ENCODE data around the gene TULP4.
"Not testable (repeated sequence)": the region's sequence is repeated elsewhere in the genome, so short reads cannot be mapped to it uniquely, and the experiment has no call there.

The TULP4 gene

GRCh38 chr6:158518191-158519127, 206.2 kb downstream of the TULP4 start:
- peak overlapping the region in 10 of 11 experiments; percentile 22 to 54 (median 42); a peak in 13 of 22 replicates for H3K9ac ChIP-seq
- peaks cover 0 to 31% (median 19%) of the 10 kb centered on the region in 11 experiments; a peak in 10 of 22 replicates for H4K20me1 ChIP-seq
- H3K4me1 ChIP-seq: peaks cover 14 to 66% (median 63%) of the 10 kb centered on the region in 10 experiments
- no peak for TF ChIP-seq Cebpa-rat (IDR thresholded peaks at IDR 0.05)
- peaks cover 45 to 72% (median 66%) of the 10 kb centered on the region in 11 experiments for H3K27me3 ChIP-seq
- no peaks in the 10 kb centered on the region for H3K36me3 ChIP-seq
- peak overlapping the region in 8 of 11 experiments; percentile 23 to 54 (median 38); a peak in 7 of 22 replicates for H3K27ac ChIP-seq
- peak overlapping the region; percentile 31 to 58 (median 46) for H3K4me3 ChIP-seq
- H3K4me2 ChIP-seq: peak overlapping the region; percentile 73 to 95 (median 82)
- H3K9me3 ChIP-seq (replicated peaks in 1 of 11): peaks cover 0 to 7% (median 0%) of the 10 kb centered on the region in 11 experiments; a peak in 5 of 22 replicates

GRCh38 chr6:158519300-158519699, 207.0 kb downstream of the TULP4 start:
- Histone ChIP-seq H3K4me2 (peak overlapping the region in 7 of 11 experiments; percentile 2 to 94 (median 77); a peak in 3 of 22 replicates), H4K20me1 (peaks cover 0 to 31% (median 17%) of the 10 kb centered on the region in 11 experiments; a peak in 10 of 22 replicates), H3K4me3 (no peak overlapping the region), H3K9me3 (replicated peaks in 1 of 11) (peaks cover 0 to 15% (median 3%) of the 10 kb centered on the region in 11 experiments; a peak in 6 of 22 replicates), H3K36me3 (no peaks in the 10 kb centered on the region), H3K4me1 (peaks cover 14 to 63% (median 58%) of the 10 kb centered on the region in 10 experiments), H3K9ac (no peak overlapping the region), H3K27me3 (peaks cover 45 to 69% (median 65%) of the 10 kb centered on the region in 11 experiments), H3K27ac (no peak overlapping the region)
- no peak for TF ChIP-seq Cebpa-rat (IDR thresholded peaks at IDR 0.05)

GRCh38 chr6:158519761-158520160, 207.5 kb downstream of the TULP4 start:
- Histone ChIP-seq H3K4me1 (peaks cover 14 to 58% (median 53%) of the 10 kb centered on the region in 10 experiments), H3K27ac (no peak overlapping the region), H3K36me3 (no peaks in the 10 kb centered on the region), H3K4me2 (peak overlapping the region in 2 of 11 experiments; percentile 2 to 6; a peak in 1 of 22 replicates), H4K20me1 (peaks cover 0 to 31% (median 14%) of the 10 kb centered on the region in 11 experiments; a peak in 10 of 22 replicates), H3K9ac (no peak overlapping the region), H3K27me3 (peaks cover 43 to 65% (median 62%) of the 10 kb centered on the region in 11 experiments), H3K4me3 (no peak overlapping the region), H3K9me3 (replicated peaks in 1 of 11) (peaks cover 0 to 17% (median 3%) of the 10 kb centered on the region in 11 experiments; a peak in 6 of 22 replicates)
- no peak for TF ChIP-seq Cebpa-rat (IDR thresholded peaks at IDR 0.05)

GRCh38 chr6:158520975-158521374, 208.7 kb downstream of the TULP4 start:
- Histone ChIP-seq H3K9me3 (replicated peaks in 1 of 11) (peaks cover 0 to 17% (median 3%) of the 10 kb centered on the region in 11 experiments; a peak in 6 of 22 replicates), H3K4me2 (peak overlapping the region in 4 of 11 experiments; percentile 5 to 22 (median 10); a peak in 1 of 22 replicates), H4K20me1 (peaks cover 0 to 26% (median 10%) of the 10 kb centered on the region in 11 experiments; a peak in 10 of 22 replicates), H3K27me3 (peaks cover 31 to 53% (median 50%) of the 10 kb centered on the region in 11 experiments), H3K4me1 (peaks cover 14 to 57% (median 52%) of the 10 kb centered on the region in 10 experiments)
- not testable (repeated sequence) for H3K4me3 ChIP-seq, H3K27ac ChIP-seq, H3K9ac ChIP-seq, H3K36me3 ChIP-seq
- TF ChIP-seq Cebpa-rat (IDR thresholded peaks at IDR 0.05): 0 out of 22 replicates have a peak, but pooled peaks of 1 of the 11 experiments have one; percentile 23

GRCh38 chr6:158521759-158522158, 209.5 kb downstream of the TULP4 start:
- Histone ChIP-seq H3K27me3 (peaks cover 23 to 45% (median 42%) of the 10 kb centered on the region in 11 experiments), H3K4me2 (peak overlapping the region in 7 of 11 experiments; percentile 15 to 62 (median 51); a peak in 14 of 22 replicates), H3K27ac (no peak overlapping the region; a peak in 2 of 22 replicates), H4K20me1 (peaks cover 0 to 20% (median 8%) of the 10 kb centered on the region in 11 experiments; a peak in 9 of 22 replicates), H3K9ac (no peak overlapping the region), H3K36me3 (no peaks in the 10 kb centered on the region), H3K4me3 (no peak overlapping the region), H3K9me3 (replicated peaks in 1 of 11) (peaks cover 0 to 18% (median 4%) of the 10 kb centered on the region in 11 experiments; a peak in 14 of 22 replicates), H3K4me1 (peaks cover 14 to 50% (median 44%) of the 10 kb centered on the region in 10 experiments)
- no peak for TF ChIP-seq Cebpa-rat (IDR thresholded peaks at IDR 0.05)

GRCh38 chr6:158522616-158523015, 210.4 kb downstream of the TULP4 start:
- Histone ChIP-seq H3K4me1 (peaks cover 7 to 41% (median 35%) of the 10 kb centered on the region in 10 experiments), H4K20me1 (peaks cover 0 to 12% (median 2%) of the 10 kb centered on the region in 11 experiments; a peak in 5 of 22 replicates), H3K9me3 (replicated peaks in 1 of 11) (peaks cover 8 to 27% (median 13%) of the 10 kb centered on the region in 11 experiments; a peak in 20 of 22 replicates), H3K27ac (no peak overlapping the region), H3K9ac (no peak overlapping the region), H3K4me2 (peak overlapping the region in 8 of 11 experiments; percentile 25 to 62 (median 39); a peak in 10 of 22 replicates), H3K36me3 (no peaks in the 10 kb centered on the region), H3K4me3 (no peak overlapping the region), H3K27me3 (peaks cover 20 to 41% (median 37%) of the 10 kb centered on the region in 11 experiments)
- no peak for TF ChIP-seq Cebpa-rat (IDR thresholded peaks at IDR 0.05)

GRCh38 chr6:158524311-158524710, 212.0 kb downstream of the TULP4 start:
- Histone ChIP-seq H3K4me2 (no peak overlapping the region), H3K9me3 (replicated peaks in 1 of 11) (peaks cover 14 to 35% (median 20%) of the 10 kb centered on the region in 11 experiments; a peak in 20 of 22 replicates), H3K4me1 (peaks cover 0 to 25% (median 18%) of the 10 kb centered on the region in 10 experiments; a peak in 14 of 20 replicates), H3K36me3 (no peaks in the 10 kb centered on the region), H3K9ac (no peak overlapping the region), H3K4me3 (no peak overlapping the region), H3K27ac (no peak overlapping the region), H3K27me3 (peaks cover 17 to 38% (median 33%) of the 10 kb centered on the region in 11 experiments), H4K20me1 (peaks cover 0 to 9% (median 0%) of the 10 kb centered on the region in 11 experiments; a peak in 1 of 22 replicates)
- no peak for TF ChIP-seq Cebpa-rat (IDR thresholded peaks at IDR 0.05)

GRCh38 chr6:158527858-158528257, 215.6 kb downstream of the TULP4 start:
- H3K36me3 ChIP-seq, H3K27ac ChIP-seq, H4K20me1 ChIP-seq, H3K4me3 ChIP-seq, H3K9ac ChIP-seq, H3K4me2 ChIP-seq, H3K4me1 ChIP-seq, H3K27me3 ChIP-seq: not testable (repeated sequence)
- peaks cover 14 to 31% (median 18%) of the 10 kb centered on the region in 11 experiments; a peak in 19 of 22 replicates for H3K9me3 ChIP-seq (replicated peaks in 1 of 11)

All from BLaER1 treated with 17β-estradiol and CSF1 and Interleukin-3, amounts not matched to agents 10 nM and 100 nM (cell line).